OCI-LY7 (cell line): Measurements from ENCODE around the gene LRRN2. TPM values are rescaled to one million over a fixed set of nuclear protein-coding genes. Genes with fewer than 3 reads are reported as not detected.

Source experiments
- BruUV-seq: library from RNA; stranded (reverse); fragments of 400-500 nt; replicated peaks from 2 replicates; lab custom pipeline; 2021; lab: Mats Ljungman, UMichigan
- CTCF ChIA-PET: fragments of 300-600 bp; sonication (Branson Sonifier 250); formaldehyde crosslinking; loops from one replicate; lab custom pipeline; 2022; ENCODE audit warnings: antibody characterized with exemption; ENCODE audit not compliant: unreplicated experiment; lab: Charles Lee
- POLR2A ChIA-PET: fragments of 300-600 bp; sonication (Branson Sonifier 250); formaldehyde crosslinking; loops from one replicate; lab custom pipeline; 2022; ENCODE audit warnings: antibody characterized with exemption; lab: Charles Lee
- DNase-seq: peaks from one replicate; pipeline ENCODE4 v3.0.0-alpha.2; 2015; ENCODE audit warnings: low spot score
- H2AFZ ChIP-seq: fragments of 200-600 bp; sonication (generic), shearing (Covaris generic); 2 replicates; pipeline ENCODE4 v1.6.1; 2014; ENCODE audit warnings: mild to moderate bottlenecking, antibody characterized with exemption, low read length, moderate library complexity
- H3K27ac ChIP-seq: fragments of 200-600 bp; sonication (generic); 2 replicates; pipeline ENCODE4 v1.5.1; 2014; ENCODE audit warnings: mixed run types, low read depth, mild to moderate bottlenecking, moderate library complexity, low read length, inconsistent platforms; ENCODE audit not compliant: poor library complexity, severe bottlenecking
- H3K36me3 ChIP-seq: fragments of 200-600 bp; sonication (generic); 2 replicates; pipeline ENCODE4 v1.6.1; 2014; ENCODE audit warnings: mild to moderate bottlenecking, antibody characterized with exemption, low read length, moderate library complexity, mixed read lengths; ENCODE audit not compliant: insufficient read depth
- H3K4me1 ChIP-seq: fragments of 200-600 bp; sonication (generic); 2 replicates; pipeline ENCODE4 v1.5.1; 2014; ENCODE audit warnings: mild to moderate bottlenecking, low read length; ENCODE audit not compliant: insufficient read depth, poor library complexity, severe bottlenecking
- H3K4me2 ChIP-seq: fragments of 200-600 bp; sonication (generic); 2 replicates; pipeline ENCODE4 v1.6.1; 2014; ENCODE audit warnings: mild to moderate bottlenecking, low read length
- H3K4me3 ChIP-seq: fragments of 200-600 bp; sonication (generic); 2 replicates; pipeline ENCODE4 v1.5.1; 2014; ENCODE audit warnings: mild to moderate bottlenecking, low read depth, low read length; ENCODE audit not compliant: poor library complexity, severe bottlenecking
- H3K79me2 ChIP-seq: fragments of 200-600 bp; sonication (generic); 2 replicates; pipeline ENCODE4 v1.6.1; 2016; ENCODE audit warnings: low read depth, mild to moderate bottlenecking, low read length, moderate library complexity, mixed read lengths; ENCODE audit not compliant: insufficient read depth
- H3K9me2 ChIP-seq: fragments of 200-600 bp; sonication (generic); 2 replicates; pipeline ENCODE4 v1.6.1; 2016; ENCODE audit warnings: mild to moderate bottlenecking, low read length, mixed read lengths; ENCODE audit not compliant: insufficient read depth
- H3K9me3 ChIP-seq: fragments of 200-600 bp; sonication (generic); 2 replicates; pipeline ENCODE4 v1.6.1; 2014; ENCODE audit warnings: mild to moderate bottlenecking, mixed run types, low read length, mixed read lengths
- H4K20me1 ChIP-seq: fragments of 200-600 bp; sonication (generic); 2 replicates; pipeline ENCODE4 v1.6.1; 2014; ENCODE audit warnings: mild to moderate bottlenecking, antibody characterized with exemption, low read length, moderate library complexity, mixed read lengths; ENCODE audit not compliant: insufficient read depth
- CTCF ChIP-seq: fragments of 200-600 bp; sonication (generic); conservative IDR thresholded peaks from 2 replicates; pipeline ENCODE4 v1.5.1; 2014; ENCODE audit warnings: mild to moderate bottlenecking, antibody characterized with exemption, low read length, moderate library complexity, mixed read lengths
- EZH2phosphoT487 ChIP-seq: fragments of 200-600 bp; sonication (generic); IDR thresholded peaks from 2 replicates; pipeline ENCODE4 v1.6.1; 2018; ENCODE audit warnings: low read depth, borderline replicate concordance, mild to moderate bottlenecking, mixed run types, antibody characterized with exemption, low read length, moderate library complexity, mixed read lengths
- intact Hi-C: fragments of 100-400 bp; cut with micrococcal nuclease; formaldehyde crosslinking; loops from one replicate; pipeline ENCODE4 v1.10.0; 2022; ENCODE audit not compliant: unreplicated experiment
- total RNA-seq, 2 experiments: library from RNA; depleted of rRNA in 1 of 2; stranded (reverse); fragments of >200 nt in 1 of 2; shearing (Covaris generic) in 1 of 2; gene quantifications; 2 replicates each; pipeline ENCODE4 v1.2.3, GENCODE V29; 2014 to 2022

The LRRN2 gene
- total RNA-seq, 2 experiments from 2014 or later: not detected

- Histone ChIP-seq H4K20me1 (no peaks in the 10 kb centered on the region), H3K79me2 (no peaks in the 10 kb centered on the region), H3K9me2 (no peaks in the 10 kb centered on the region), H2AFZ (no peak overlapping the region), H3K27ac (no peak overlapping the region), H3K4me3 (no peak overlapping the region), H3K9me3 (no peaks in the 10 kb centered on the region), H3K36me3 (no peaks in the 10 kb centered on the region), H3K4me2 (no peak overlapping the region), H3K4me1 (no peaks in the 10 kb centered on the region)
- BruUV-seq: no TSS peak
- no peak for DNase-seq
- ChIA-PET CTCF (no interaction called here), POLR2A (interaction anchor here (0.6 to 1.4 kb wide), 2 partner anchors 12 to 41 kb away, joined by 4 to 6 read pairs; no protein-coding TSS in a partner anchor)
- no peak for TF ChIP-seq EZH2phosphoT487
- no peak for TF ChIP-seq CTCF
- intact Hi-C loops: no loop called here
Observed at GRCh38 chr1:204684571-204685235, 835 bp downstream of the LRRN2 start.

GRCh38 chr1:204684206-204684570 lies 1.4 kb downstream of the LRRN2 start:
- no peak overlapping the region for H2AFZ ChIP-seq
- CTCF ChIA-PET: interaction anchor here (0.6 kb wide), 1 partner anchor 110 kb away, joined by 5 read pairs; no protein-coding TSS in a partner anchor
- no peak overlapping the region for H3K4me3 ChIP-seq
- H3K4me1 ChIP-seq: no peaks in the 10 kb centered on the region
- BruUV-seq: no TSS peak
- no peaks in the 10 kb centered on the region for H3K9me3 ChIP-seq
- no peak for TF ChIP-seq CTCF
- TF ChIP-seq EZH2phosphoT487: no peak
- H3K79me2 ChIP-seq: no peaks in the 10 kb centered on the region
- no peak overlapping the region for H3K4me2 ChIP-seq
- no peak overlapping the region for H3K27ac ChIP-seq
- POLR2A ChIA-PET: interaction anchor here (0.6 to 1.4 kb wide), 2 partner anchors 12 to 41 kb away, joined by 4 to 6 read pairs; no protein-coding TSS in a partner anchor
- H4K20me1 ChIP-seq: no peaks in the 10 kb centered on the region
- intact Hi-C loops: no loop called here
- no peaks in the 10 kb centered on the region for H3K36me3 ChIP-seq
- no peak for DNase-seq
- H3K9me2 ChIP-seq: no peaks in the 10 kb centered on the region
